HL-60/S4 treated with phorbol 12-myristate 13-acetate at 8.2 ng/mL for 4 days and 3 days (cell line): ENCODE results near the gene FRMPD1.
"Not testable (repeated sequence)": the region's sequence is repeated elsewhere in the genome, so short reads cannot be mapped to it uniquely, and the experiment has no call there.

Experiments
- in situ Hi-C: fragments of 300-500 bp; cut with MboI; formaldehyde crosslinking; loops from 2 replicates; pipeline ENCODE4 v1.15.0; 2022; ENCODE audit warnings: low sequenced_read_pairs

The FRMPD1 gene

GRCh38 chr9:37650873-37651768 lies at the start of gene FRMPD1:
TSS of gene FRMPD1 (plus strand) at chr9:37650954. CDS start at chr9:37692642, 41,688 bp downstream.
- in situ Hi-C loops, result no loop called here

- in situ Hi-C loops, result not testable (repeated sequence)
Measured at GRCh38 chr9:37602061-37602460, 48.7 kb upstream of the FRMPD1 start.

- in situ Hi-C loops, result no loop called here
Measured at GRCh38 chr9:37602817-37603216, 47.9 kb upstream of the FRMPD1 start.

- in situ Hi-C loops, result no loop called here
Measured at GRCh38 chr9:37604296-37604695, 46.5 kb upstream of the FRMPD1 start.

GRCh38 chr9:37608250-37608649 lies 42.5 kb upstream of the FRMPD1 start:
- in situ Hi-C loops, result no loop called here

- in situ Hi-C loops, result no loop called here
Measured at GRCh38 chr9:37609735-37610397, 40.9 kb upstream of the FRMPD1 start.

GRCh38 chr9:37611014-37611413 lies 39.7 kb upstream of the FRMPD1 start:
- in situ Hi-C loops, result no loop called here

GRCh38 chr9:37611961-37612360 lies 38.8 kb upstream of the FRMPD1 start:
- in situ Hi-C loops, result no loop called here

- in situ Hi-C loops, result no loop called here
Measured at GRCh38 chr9:37617161-37617560, 33.6 kb upstream of the FRMPD1 start.

- in situ Hi-C loops, result no loop called here
Measured at GRCh38 chr9:37617832-37618231, 32.9 kb upstream of the FRMPD1 start.

- in situ Hi-C loops, result no loop called here
Measured at GRCh38 chr9:37618817-37619216, 31.9 kb upstream of the FRMPD1 start.

- in situ Hi-C loops, result no loop called here
Measured at GRCh38 chr9:37619806-37620205, 30.9 kb upstream of the FRMPD1 start.

GRCh38 chr9:37620396-37620795 lies 30.4 kb upstream of the FRMPD1 start:
- in situ Hi-C loops, result no loop called here

GRCh38 chr9:37621273-37622121 lies 29.3 kb upstream of the FRMPD1 start:
- in situ Hi-C loops, result no loop called here

- in situ Hi-C loops, result no loop called here
Measured at GRCh38 chr9:37622462-37622861, 28.3 kb upstream of the FRMPD1 start.

GRCh38 chr9:37623267-37623666 lies 27.5 kb upstream of the FRMPD1 start:
- in situ Hi-C loops, result no loop called here

GRCh38 chr9:37624073-37624472 lies 26.7 kb upstream of the FRMPD1 start:
- in situ Hi-C loops, result no loop called here

GRCh38 chr9:37625036-37625757 lies 25.6 kb upstream of the FRMPD1 start:
- in situ Hi-C loops, result no loop called here

GRCh38 chr9:37625758-37626147 lies 25.0 kb upstream of the FRMPD1 start:
- in situ Hi-C loops, result no loop called here

GRCh38 chr9:37626708-37627292 lies 24.0 kb upstream of the FRMPD1 start:
- in situ Hi-C loops, result no loop called here
